IPS DF 6.9 (cell line): ENCODE results near the gene CDHR3.

Source experiments
- DNase-seq: peaks from one replicate; pipeline ENCODE4 v3.0.0-alpha.2; 2013; ENCODE audit warnings: low read depth, low spot score
- H3K27ac ChIP-seq: one replicate; pipeline ENCODE4 v1.5.1; 2013; ENCODE audit warnings: low read length, control low read depth
- H3K27me3 ChIP-seq: 2 replicates; pipeline ENCODE4 v1.6.1; 2013; ENCODE audit warnings: mild to moderate bottlenecking, low read length; ENCODE audit not compliant: control insufficient read depth, insufficient read depth
- H3K36me3 ChIP-seq: 2 replicates; pipeline ENCODE4 v1.6.1; 2013; ENCODE audit warnings: low read length; ENCODE audit not compliant: control insufficient read depth, insufficient read depth
- H3K4me1 ChIP-seq: 2 replicates; pipeline ENCODE4 v1.6.1; 2013; ENCODE audit warnings: low read length; ENCODE audit not compliant: control insufficient read depth, insufficient read depth
- H3K4me3 ChIP-seq: 2 replicates; pipeline ENCODE4 v1.5.1; 2013; ENCODE audit warnings: mild to moderate bottlenecking, low read length
- H3K9me3 ChIP-seq: 2 replicates; pipeline ENCODE4 v1.6.1; 2013; ENCODE audit warnings: low read length, inconsistent platforms; ENCODE audit not compliant: control insufficient read depth, insufficient read depth
- WGBS: extraction: QIAGEN DNeasy Blood & Tissue Kit; methylation state at CpG from one replicate; pipeline ENCODE4 v1.1.7; 2013; ENCODE audit warnings: mixed read lengths, missing lambda C conversion rate; ENCODE audit not compliant: insufficient read length, insufficient coverage; 5-methylcytosine and 5-hydroxymethylcytosine counted together

The CDHR3 gene

GRCh38 chr7:106036004-106036403, 72.9 kb downstream of the CDHR3 start:
- DNase-seq = no peak
- H3K4me3 ChIP-seq = no peak overlapping the region
- H3K27ac ChIP-seq = no peak overlapping the region
- no peaks in the 10 kb centered on the region for H3K27me3 ChIP-seq
- H3K9me3 ChIP-seq = no peaks in the 10 kb centered on the region
- H3K4me1 ChIP-seq = peaks cover 1% of the 10 kb centered on the region; the same call in 1 of the 2 replicates
- H3K36me3 ChIP-seq = no peaks in the 10 kb centered on the region
- WGBS = no CpG with 5 or more reads among the region's 6 CpGs

GRCh38 chr7:106037489-106038176, 74.6 kb downstream of the CDHR3 start:
- Histone ChIP-seq H3K4me1 (0 out of 2 replicates have a peak, but pooled peaks cover 2% of the 10 kb centered on the region), H3K27ac (no peak overlapping the region), H3K9me3 (no peaks in the 10 kb centered on the region), H3K4me3 (no peak overlapping the region), H3K27me3 (no peaks in the 10 kb centered on the region), H3K36me3 (no peaks in the 10 kb centered on the region)
- no peak for DNase-seq
- WGBS = no CpG with 5 or more reads among the region's 7 CpGs

GRCh38 chr7:106038289-106038688, 75.2 kb downstream of the CDHR3 start:
- Histone ChIP-seq H3K4me3 (no peak overlapping the region), H3K9me3 (no peaks in the 10 kb centered on the region), H3K27me3 (no peaks in the 10 kb centered on the region), H3K36me3 (no peaks in the 10 kb centered on the region), H3K27ac (no peak overlapping the region), H3K4me1 (0 out of 2 replicates have a peak, but pooled peaks cover 2% of the 10 kb centered on the region)
- no CpG with 5 or more reads among the region's 5 CpGs for WGBS
- DNase-seq = no peak

- no peaks in the 10 kb centered on the region for H3K9me3 ChIP-seq
- H3K4me1 ChIP-seq = 0 out of 2 replicates have a peak, but pooled peaks cover 2% of the 10 kb centered on the region
- no peaks in the 10 kb centered on the region for H3K27me3 ChIP-seq
- H3K36me3 ChIP-seq = no peaks in the 10 kb centered on the region
- no peak overlapping the region for H3K27ac ChIP-seq
- no CpG with 5 or more reads among the region's 12 CpGs for WGBS
- no peak for DNase-seq
- no peak overlapping the region for H3K4me3 ChIP-seq
Observed at GRCh38 chr7:106038916-106039315, 75.9 kb downstream of the CDHR3 start.

- WGBS = 100% methylated on average over 1 of the region's 13 CpGs
- no peak for DNase-seq
- Histone ChIP-seq H3K4me1 (0 out of 2 replicates have a peak, but pooled peaks cover 2% of the 10 kb centered on the region), H3K9me3 (no peaks in the 10 kb centered on the region), H3K4me3 (no peak overlapping the region), H3K27ac (no peak overlapping the region), H3K36me3 (no peaks in the 10 kb centered on the region), H3K27me3 (no peaks in the 10 kb centered on the region)
Observed at GRCh38 chr7:106039486-106040060, 76.5 kb downstream of the CDHR3 start.

GRCh38 chr7:106041140-106041717, 78.2 kb downstream of the CDHR3 start:
- Histone ChIP-seq H3K4me1 (0 out of 2 replicates have a peak, but pooled peaks cover 2% of the 10 kb centered on the region), H3K27ac (no peak overlapping the region), H3K27me3 (no peaks in the 10 kb centered on the region), H3K9me3 (no peaks in the 10 kb centered on the region), H3K4me3 (no peak overlapping the region), H3K36me3 (no peaks in the 10 kb centered on the region)
- no peak for DNase-seq
- no CpG with 5 or more reads among the region's 6 CpGs for WGBS

- WGBS = no CpG with 5 or more reads among the region's 4 CpGs
- Histone ChIP-seq H3K9me3 (no peaks in the 10 kb centered on the region), H3K27ac (no peak overlapping the region), H3K4me1 (0 out of 2 replicates have a peak, but pooled peaks cover 2% of the 10 kb centered on the region), H3K27me3 (no peaks in the 10 kb centered on the region), H3K36me3 (no peaks in the 10 kb centered on the region), H3K4me3 (no peak overlapping the region)
- DNase-seq = no peak
Observed at GRCh38 chr7:106042196-106042611, 79.1 kb downstream of the CDHR3 start.

GRCh38 chr7:106045139-106045538, 82.1 kb downstream of the CDHR3 start:
- no peaks in the 10 kb centered on the region for H3K27me3 ChIP-seq
- no peak overlapping the region for H3K27ac ChIP-seq
- H3K9me3 ChIP-seq = no peaks in the 10 kb centered on the region
- WGBS = no CpG with 5 or more reads among the region's 2 CpGs
- no peak overlapping the region for H3K4me3 ChIP-seq
- no peaks in the 10 kb centered on the region for H3K36me3 ChIP-seq
- DNase-seq = no peak
- 0 out of 2 replicates have a peak, but pooled peaks cover 2% of the 10 kb centered on the region for H3K4me1 ChIP-seq

GRCh38 chr7:106045586-106045985, 82.5 kb downstream of the CDHR3 start:
- H3K27me3 ChIP-seq = no peaks in the 10 kb centered on the region
- 0 out of 2 replicates have a peak, but pooled peaks cover 2% of the 10 kb centered on the region for H3K4me1 ChIP-seq
- H3K27ac ChIP-seq = no peak overlapping the region
- H3K9me3 ChIP-seq = no peaks in the 10 kb centered on the region
- no CpG with 5 or more reads among the region's 1 CpG for WGBS
- no peak for DNase-seq
- no peak overlapping the region for H3K4me3 ChIP-seq
- no peaks in the 10 kb centered on the region for H3K36me3 ChIP-seq

GRCh38 chr7:106047184-106047583, 84.1 kb downstream of the CDHR3 start:
- Histone ChIP-seq H3K4me3 (no peak overlapping the region), H3K27me3 (no peaks in the 10 kb centered on the region), H3K36me3 (no peaks in the 10 kb centered on the region), H3K9me3 (no peaks in the 10 kb centered on the region), H3K4me1 (no peaks in the 10 kb centered on the region), H3K27ac (no peak overlapping the region)
- WGBS = no CpG with 5 or more reads among the region's 5 CpGs
- DNase-seq = no peak
